Measurements from ENCODE around the gene RCAN1. TPM values are rescaled to one million over a fixed set of nuclear protein-coding genes. Genes with fewer than 3 reads are reported as not detected.

RCAN1 gene
- 61.5 and 68.5 TPM in 2 replicates for total RNA-seq
- long read RNA-seq, transcript RCAN1-202 (4 exons, 2,408 nt), result major isoform, 652 of 702 reads
- long read RNA-seq, partial matches to known transcripts, result 11 of 702 reads
- long read RNA-seq, other reads (novel, unspliced or antisense), result 30 of 702 reads

- Mint-ChIP-seq H3K9me3 (ENCODE audit: unreplicated experiment) (no peaks in the 10 kb centered on the region), H3K4me3 (ENCODE audit: unreplicated experiment) (peak within 1 kb of the TSS; percentile 89), H3K36me3 (ENCODE audit: unreplicated experiment) (no peaks in the 10 kb centered on the region), H3K27me3 (ENCODE audit: unreplicated experiment) (peaks cover 13% of the 10 kb centered on the region), H3K4me1 (ENCODE audit: unreplicated experiment) (peaks cover 9% of the 10 kb centered on the region), H3K27ac (ENCODE audit: unreplicated experiment) (peak within 1 kb of the TSS; percentile 86)
- peak; percentile 94 for DNase-seq (ENCODE audit: extremely low spot score, unreplicated experiment)
- no peak for TF ChIP-seq CTCF (IDR thresholded peaks at IDR 0.05)
These were observed at the start of gene RCAN1 for GRCh38 chr21:34614628-34615486. Gene RCAN1 (minus strand): TSS chr21:34615113. CDS start chr21:34615011, 102 bp downstream.

GRCh38 chr21:34661848-34662247 lies 46.9 kb upstream of the RCAN1 start:
- DNase-seq (ENCODE audit: extremely low spot score, unreplicated experiment), result no peak
- Mint-ChIP-seq H3K9me3 (ENCODE audit: unreplicated experiment) (peaks cover 30% of the 10 kb centered on the region), H3K27me3 (ENCODE audit: unreplicated experiment) (peaks cover 66% of the 10 kb centered on the region), H3K4me3 (ENCODE audit: unreplicated experiment) (no peak overlapping the region), H3K27ac (ENCODE audit: unreplicated experiment) (no peak overlapping the region), H3K4me1 (ENCODE audit: unreplicated experiment) (no peaks in the 10 kb centered on the region), H3K36me3 (ENCODE audit: unreplicated experiment) (peaks cover 2% of the 10 kb centered on the region)
- no peak for TF ChIP-seq CTCF (IDR thresholded peaks at IDR 0.05)

GRCh38 chr21:34653522-34653921 lies 38.6 kb upstream of the RCAN1 start:
- Mint-ChIP-seq H3K27ac (ENCODE audit: unreplicated experiment) (no peak overlapping the region), H3K4me1 (ENCODE audit: unreplicated experiment) (no peaks in the 10 kb centered on the region), H3K27me3 (ENCODE audit: unreplicated experiment) (peaks cover 81% of the 10 kb centered on the region), H3K36me3 (ENCODE audit: unreplicated experiment) (no peaks in the 10 kb centered on the region), H3K4me3 (ENCODE audit: unreplicated experiment) (no peak overlapping the region), H3K9me3 (ENCODE audit: unreplicated experiment) (peaks cover 8% of the 10 kb centered on the region)
- no peak for DNase-seq (ENCODE audit: extremely low spot score, unreplicated experiment)
- TF ChIP-seq CTCF (IDR thresholded peaks at IDR 0.05), result no peak

- Mint-ChIP-seq H3K4me1 (ENCODE audit: unreplicated experiment) (peaks cover 2% of the 10 kb centered on the region), H3K36me3 (ENCODE audit: unreplicated experiment) (no peaks in the 10 kb centered on the region), H3K9me3 (ENCODE audit: unreplicated experiment) (peaks cover 8% of the 10 kb centered on the region), H3K4me3 (ENCODE audit: unreplicated experiment) (no peak overlapping the region), H3K27ac (ENCODE audit: unreplicated experiment) (no peak overlapping the region), H3K27me3 (ENCODE audit: unreplicated experiment) (peaks cover 77% of the 10 kb centered on the region)
- no peak for DNase-seq (ENCODE audit: extremely low spot score, unreplicated experiment)
- TF ChIP-seq CTCF (IDR thresholded peaks at IDR 0.05), result no peak
These were observed 36.7 kb upstream of the RCAN1 start for GRCh38 chr21:34651642-34652041.

GRCh38 chr21:34650861-34651431 lies 36.0 kb upstream of the RCAN1 start:
- peaks cover 70% of the 10 kb centered on the region for H3K27me3 Mint-ChIP-seq (ENCODE audit: unreplicated experiment)

More at GRCh38 chr21:34650861-34651431, 36.0 kb upstream of the RCAN1 start:
- Mint-ChIP-seq H3K36me3 (ENCODE audit: unreplicated experiment) (no peaks in the 10 kb centered on the region), H3K27ac (ENCODE audit: unreplicated experiment) (no peak overlapping the region), H3K4me1 (ENCODE audit: unreplicated experiment) (peaks cover 2% of the 10 kb centered on the region), H3K4me3 (ENCODE audit: unreplicated experiment) (no peak overlapping the region), H3K9me3 (ENCODE audit: unreplicated experiment) (peaks cover 8% of the 10 kb centered on the region)
- DNase-seq (ENCODE audit: extremely low spot score, unreplicated experiment), result no peak
- no peak for TF ChIP-seq CTCF (IDR thresholded peaks at IDR 0.05)

Measured in osteocyte (in vitro differentiated cells).